MCF 10A (cell line): ENCODE data around the gene PI16. TPM values are rescaled to one million over a fixed set of nuclear protein-coding genes. Genes with fewer than 3 reads are reported as not detected.

Source experiments
- BruUV-seq: library from RNA; stranded (reverse); fragments of 400-500 nt; replicated peaks from 2 replicates; lab custom pipeline; 2021; lab: Mats Ljungman, UMichigan
- CTCF ChIA-PET: fragments of 300-600 bp; sonication (Branson Sonifier 250); formaldehyde crosslinking; extraction: SDS; loops from one replicate; lab custom pipeline; 2021; ENCODE audit warnings: antibody characterized with exemption, inconsistent platforms; lab: Yijun Ruan, JAX
- POLR2A ChIA-PET: fragments of 300-600, 350-650 bp; sonication (Branson Sonifier 250); formaldehyde crosslinking; extraction: SDS; loops from one replicate; lab custom pipeline; 2020; ENCODE audit warnings: antibody characterized with exemption, inconsistent platforms; lab: Yijun Ruan, JAX
- DNase-seq: peaks from one replicate; pipeline ENCODE4 v3.0.0-alpha.2; 2018; ENCODE audit not compliant: unreplicated experiment
- H3K27ac Mint-ChIP-seq: one replicate; pipeline ENCODE4 v1.8.0; 2022; ENCODE audit warnings: mild to moderate bottlenecking, low read depth, mixed read lengths; ENCODE audit not compliant: unreplicated experiment
- H3K27me3 Mint-ChIP-seq: one replicate; pipeline ENCODE4 v1.8.0; 2022; ENCODE audit warnings: mixed read lengths; ENCODE audit not compliant: insufficient read depth, unreplicated experiment
- H3K36me3 Mint-ChIP-seq: one replicate; pipeline ENCODE4 v1.8.0; 2022; ENCODE audit warnings: mild to moderate bottlenecking, moderate library complexity, mixed read lengths; ENCODE audit not compliant: insufficient read depth, unreplicated experiment
- H3K4me1 Mint-ChIP-seq: one replicate; pipeline ENCODE4 v1.8.0; 2022; ENCODE audit warnings: mixed read lengths; ENCODE audit not compliant: insufficient read depth, unreplicated experiment
- H3K4me3 Mint-ChIP-seq: one replicate; pipeline ENCODE4 v1.8.0; 2022; ENCODE audit warnings: mild to moderate bottlenecking, moderate library complexity, mixed read lengths; ENCODE audit not compliant: unreplicated experiment
- H3K9me3 Mint-ChIP-seq: one replicate; pipeline ENCODE4 v1.8.0; 2022; ENCODE audit warnings: mixed read lengths; ENCODE audit not compliant: unreplicated experiment
- intact Hi-C: fragments of 100-400 bp; cut with micrococcal nuclease; formaldehyde crosslinking; loops from 2 replicates; pipeline ENCODE4 v1.14.1; 2022
- total RNA-seq: library from RNA; stranded (reverse); gene quantifications from 2 replicates; pipeline ENCODE4 v1.2.3, GENCODE V29; 2022
- TF ChIP-seq, protein P1 (sequence below): fragments of 200-600 bp; IDR thresholded peaks from one replicate; pipeline ENCODE4 v1.8.0; 2022; ENCODE audit warnings: antibody characterized with exemption, mild to moderate bottlenecking; ENCODE audit not compliant: unreplicated experiment

The PI16 gene
- total RNA-seq, 1 experiment from 2014 or later: not detected

DNA sequence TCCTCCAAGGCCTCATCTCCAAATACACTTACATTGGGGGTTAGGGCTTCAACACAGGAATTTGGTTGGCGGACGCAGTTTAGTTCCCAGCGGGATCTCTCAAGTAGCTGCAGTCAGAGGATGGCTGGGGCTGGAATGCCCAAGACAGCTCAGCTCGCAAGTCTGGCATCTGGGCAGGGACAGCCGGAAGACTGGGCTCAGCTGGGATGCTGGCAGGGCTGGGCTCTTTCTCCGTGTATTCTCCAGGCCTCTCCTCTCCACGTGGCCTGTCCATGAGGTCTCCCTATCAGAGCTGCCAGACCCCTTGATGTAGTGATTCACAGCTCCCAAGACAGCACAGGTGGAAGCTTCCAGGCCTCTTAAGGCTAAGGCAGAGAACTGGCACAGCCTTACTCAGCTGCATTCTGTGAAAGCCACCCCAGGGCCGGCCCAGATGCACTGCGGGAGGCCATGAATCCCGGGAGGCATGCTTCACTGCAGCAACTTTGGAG, 55.9 kb downstream of the PI16 start:
- Mint-ChIP-seq H3K4me3 (no peak overlapping the region), H3K36me3 (no peaks in the 10 kb centered on the region), H3K4me1 (no peaks in the 10 kb centered on the region), H3K27me3 (no peaks in the 10 kb centered on the region), H3K9me3 (no peaks in the 10 kb centered on the region), H3K27ac (no peak overlapping the region)
- ChIA-PET CTCF (interaction anchor here (0.8 to 1.3 kb wide), 4 partner anchors 9 to 243 kb away, joined by 3 read pairs; no protein-coding TSS in a partner anchor), POLR2A (interaction anchor here (0.7 kb wide), 1 partner anchor 886 kb away, joined by 3 read pairs; no protein-coding TSS in a partner anchor)
- no peak for DNase-seq
- TF ChIP-seq, protein P1, sequence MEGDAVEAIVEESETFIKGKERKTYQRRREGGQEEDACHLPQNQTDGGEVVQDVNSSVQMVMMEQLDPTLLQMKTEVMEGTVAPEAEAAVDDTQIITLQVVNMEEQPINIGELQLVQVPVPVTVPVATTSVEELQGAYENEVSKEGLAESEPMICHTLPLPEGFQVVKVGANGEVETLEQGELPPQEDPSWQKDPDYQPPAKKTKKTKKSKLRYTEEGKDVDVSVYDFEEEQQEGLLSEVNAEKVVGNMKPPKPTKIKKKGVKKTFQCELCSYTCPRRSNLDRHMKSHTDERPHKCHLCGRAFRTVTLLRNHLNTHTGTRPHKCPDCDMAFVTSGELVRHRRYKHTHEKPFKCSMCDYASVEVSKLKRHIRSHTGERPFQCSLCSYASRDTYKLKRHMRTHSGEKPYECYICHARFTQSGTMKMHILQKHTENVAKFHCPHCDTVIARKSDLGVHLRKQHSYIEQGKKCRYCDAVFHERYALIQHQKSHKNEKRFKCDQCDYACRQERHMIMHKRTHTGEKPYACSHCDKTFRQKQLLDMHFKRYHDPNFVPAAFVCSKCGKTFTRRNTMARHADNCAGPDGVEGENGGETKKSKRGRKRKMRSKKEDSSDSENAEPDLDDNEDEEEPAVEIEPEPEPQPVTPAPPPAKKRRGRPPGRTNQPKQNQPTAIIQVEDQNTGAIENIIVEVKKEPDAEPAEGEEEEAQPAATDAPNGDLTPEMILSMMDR: no peak
- no TSS peak for BruUV-seq
- intact Hi-C loops: no loop called here

GRCh38 chr6:37011656-37012378, 57.3 kb downstream of the PI16 start:
- Mint-ChIP-seq H3K4me1 (no peaks in the 10 kb centered on the region), H3K36me3 (no peaks in the 10 kb centered on the region), H3K9me3 (no peaks in the 10 kb centered on the region), H3K4me3 (no peak overlapping the region), H3K27me3 (no peaks in the 10 kb centered on the region), H3K27ac (no peak overlapping the region)
- ChIA-PET POLR2A (no interaction called here), CTCF (interaction anchor here (1.3 kb wide), 1 partner anchor 244 kb away, joined by 3 read pairs; no protein-coding TSS in a partner anchor)
- DNase-seq: peak; percentile 57
- TF ChIP-seq, protein P1: no peak
- intact Hi-C loops: no loop called here
- BruUV-seq: no TSS peak

- no peak overlapping the region for H3K4me3 Mint-ChIP-seq
- no peak for DNase-seq
- intact Hi-C loops: no loop called here
- no peaks in the 10 kb centered on the region for H3K9me3 Mint-ChIP-seq
- H3K27me3 Mint-ChIP-seq: no peaks in the 10 kb centered on the region
- no TSS peak for BruUV-seq
- TF ChIP-seq, protein P1: no peak
- POLR2A ChIA-PET: interaction anchor here (1.1 kb wide), 1 partner anchor 188 kb away, joined by 3 read pairs; no protein-coding TSS in a partner anchor
- H3K36me3 Mint-ChIP-seq: no peaks in the 10 kb centered on the region
- CTCF ChIA-PET: interaction anchor here (1.1 kb wide), 2 partner anchors 158 to 159 kb away, joined by 4 read pairs; no protein-coding TSS in a partner anchor
- no peak overlapping the region for H3K27ac Mint-ChIP-seq
- peaks cover 10% of the 10 kb centered on the region for H3K4me1 Mint-ChIP-seq
Observed at GRCh38 chr6:37013516-37014491, 59.3 kb downstream of the PI16 start.

Other genes starting within 250 kb of the PI16 start
- not detected in 2 replicates for gene CPNE5, start 115.3 kb upstream of the PI16 start, total RNA-seq
- 53.6 and 54.9 TPM in 2 replicates for gene PPIL1, start 79.9 kb upstream of the PI16 start, total RNA-seq
- 36.9 and 43.1 TPM in 2 replicates for gene C6orf89, start 68.8 kb upstream of the PI16 start, total RNA-seq
- gene MTCH1, start 31.5 kb downstream of the PI16 start, total RNA-seq: 74.9 and 78.2 TPM in 2 replicates
- gene FGD2, start 50.9 kb downstream of the PI16 start, total RNA-seq: not detected in 2 replicates
- gene PIM1, start 215.4 kb downstream of the PI16 start, total RNA-seq: 6.0 and 6.2 TPM in 2 replicates